B cell (primary cell): Measurements from ENCODE around the gene IL22RA1. TPM values are rescaled to one million over a fixed set of nuclear protein-coding genes. Genes with fewer than 3 reads are reported as not detected.

Experiments used
- ATAC-seq: fragments of 200-7000 bp; cut with Tn5 transposase; one replicate; pipeline ENCODE4 v1.10.0; 2021; ENCODE audit warnings: low read depth, mild to moderate bottlenecking, moderate number of reproducible peaks, moderate library complexity
- CTCF ChIA-PET: fragments of 350-600 bp; sonication (Branson Sonifier 250); formaldehyde crosslinking; loops from one replicate; lab custom pipeline; 2021; ENCODE audit warnings: antibody characterized with exemption, inconsistent platforms; lab: Charles Lee
- POLR2A ChIA-PET: fragments of 350-600 bp; sonication (Branson Sonifier 250); formaldehyde crosslinking; loops from one replicate; lab custom pipeline; 2021; ENCODE audit warnings: antibody characterized with exemption; lab: Charles Lee
- DNase-seq: peaks from one replicate; pipeline ENCODE4 v3.0.0; 2013
- H2AFZ ChIP-seq: 2 replicates; pipeline ENCODE4 v1.6.1; 2012; ENCODE audit warnings: mild to moderate bottlenecking, low read depth, low read length; ENCODE audit not compliant: insufficient read depth, poor library complexity, severe bottlenecking
- H3K27ac ChIP-seq, 2 donors: 1 replicate in 1 of 2; 2 replicates in 1 of 2; pipeline ENCODE4 v1.5.1; 2012 to 2013; ENCODE audit warnings: low read length in 2 of 2, mild to moderate bottlenecking in 2 of 2, moderate library complexity in 1 of 2
- H3K27me3 ChIP-seq, 4 experiments: fragments of 200-600 bp in 1 of 4; sonication (generic) in 1 of 4; replicated peaks in 1 of 4; 1 replicate in 2 of 4; 2 replicates in 2 of 4; pipeline versions ENCODE4 v1.6.1 to v1.7.0; 2013 to 2016; ENCODE audit warnings: low read length in 3 of 4, mild to moderate bottlenecking in 2 of 4, mixed read lengths in 1 of 4, moderate library complexity in 1 of 4; ENCODE audit not compliant: insufficient read depth in 4 of 4, control insufficient read depth in 3 of 4; ENCODE audit errors: control extremely low read depth in 1 of 4
- H3K36me3 ChIP-seq, 2 experiments: replicated peaks in 1 of 2; 1 replicate in 1 of 2; 2 replicates in 1 of 2; pipeline versions ENCODE4 v1.6.1 to v1.7.1; 2013; ENCODE audit warnings: low read length in 1 of 2; ENCODE audit not compliant: insufficient read depth in 2 of 2, control insufficient read depth in 1 of 2; ENCODE audit errors: control extremely low read depth in 1 of 2, extremely low read depth in 1 of 2
- H3K4me1 ChIP-seq, 2 donors: fragments of 200-600 bp in 1 of 2; sonication (generic) in 1 of 2; 1 replicate in 1 of 2; 2 replicates in 1 of 2; pipeline versions ENCODE4 v1.5.1 to v1.6.1; 2013 to 2017; ENCODE audit warnings: low read length in 2 of 2; ENCODE audit not compliant: control insufficient read depth in 2 of 2, insufficient read depth in 2 of 2
- H3K4me2 ChIP-seq: replicated peaks from 2 replicates; pipeline ENCODE3; 2012; ENCODE audit warnings: mild to moderate bottlenecking, low read depth, low read length; ENCODE audit not compliant: poor library complexity, severe bottlenecking
- H3K4me3 ChIP-seq, 5 experiments: fragments of 200-600 bp in 1 of 5; sonication (generic) in 1 of 5; 1 replicate in 3 of 5; 2 replicates in 2 of 5; pipeline versions ENCODE4 v1.5.1 to v1.7.0; 2011 to 2016; ENCODE audit warnings: low read length in 4 of 5, mild to moderate bottlenecking in 4 of 5, low read depth in 2 of 5, control low read depth in 1 of 5, moderate library complexity in 1 of 5; ENCODE audit not compliant: insufficient read depth in 1 of 5; ENCODE audit errors: control extremely low read depth in 1 of 5, extremely low read depth in 1 of 5
- H3K79me2 ChIP-seq: fragments of 200-600 bp; sonication (generic); one replicate; pipeline ENCODE4 v1.6.0; 2016; ENCODE audit warnings: low read length; ENCODE audit not compliant: control insufficient read depth, insufficient read depth
- H3K9ac ChIP-seq: fragments of 200-600 bp; sonication (generic); 2 replicates; pipeline ENCODE4 v1.6.1; 2017; ENCODE audit warnings: mild to moderate bottlenecking, low read length, moderate library complexity
- H3K9me3 ChIP-seq, 3 donors: one replicate each; pipeline versions ENCODE4 v1.6.1 to v1.7.1; 2013; ENCODE audit warnings: low read length in 2 of 3; ENCODE audit not compliant: control insufficient read depth in 2 of 3, insufficient read depth in 1 of 3; ENCODE audit errors: control extremely low read depth in 1 of 3
- H4K20me1 ChIP-seq: 2 replicates; pipeline ENCODE4 v1.6.0; 2012; ENCODE audit warnings: mild to moderate bottlenecking, low read length; ENCODE audit not compliant: insufficient read depth, control insufficient read depth, poor library complexity, severe bottlenecking
- H3K27ac Mint-ChIP-seq: one replicate; pipeline ENCODE4 v1.8.0; 2021; ENCODE audit warnings: mixed read lengths
- H3K27me3 Mint-ChIP-seq: one replicate; pipeline ENCODE4 v1.8.0; 2021; ENCODE audit warnings: mixed read lengths
- H3K4me1 Mint-ChIP-seq: one replicate; pipeline ENCODE4 v1.8.0; 2021; ENCODE audit warnings: mixed read lengths
- H3K4me3 Mint-ChIP-seq: one replicate; pipeline ENCODE4 v1.8.0; 2021; ENCODE audit warnings: mixed read lengths
- H3K9me3 Mint-ChIP-seq: one replicate; pipeline ENCODE4 v1.8.0; 2022; ENCODE audit warnings: mixed read lengths; ENCODE audit not compliant: insufficient read depth
- EZH2 ChIP-seq: IDR thresholded peaks from 2 replicates; pipeline ENCODE4 v1.6.1; 2012; ENCODE audit warnings: borderline replicate concordance, low read depth, mild to moderate bottlenecking, moderate library complexity, low read length; ENCODE audit not compliant: insufficient read depth, poor library complexity, severe bottlenecking
- WGBS: methylation state at CpG from one replicate; pipeline ENCODE4 v1.1.5; 2013; ENCODE audit warnings: missing lambda C conversion rate; ENCODE audit not compliant: insufficient coverage; 5-methylcytosine and 5-hydroxymethylcytosine counted together
- intact Hi-C: fragments of 100-400 bp; cut with micrococcal nuclease; formaldehyde crosslinking; loops from one replicate; pipeline ENCODE4 v1.10.0; 2022
- polyA plus RNA-seq: library from polyadenylated mRNA; depleted of rRNA; stranded (reverse); fragments of >200 nt; gene quantifications from 2 replicates; pipeline ENCODE4 v1.2.3, GENCODE V29; 2012
- total RNA-seq, 2 donors: library from RNA; stranded (reverse); fragments of 120-200 nt in 1 of 2; gene quantifications; 1 replicate in 1 of 2; 2 replicates in 1 of 2; pipeline versions ENCODE4 v1.2.3 to v1.2.4, GENCODE V29; 2013 to 2022
- TF ChIP-seq, protein P1 (sequence below): fragments of 200-600 bp; IDR thresholded peaks from one replicate; pipeline ENCODE4 v1.8.0; 2022; ENCODE audit warnings: antibody characterized with exemption, mild to moderate bottlenecking

Gene IL22RA1
- total and polyA plus RNA-seq, 2 donors (not counting 1 experiment from before 2014, with no cell fraction given), result 0.10 TPM

DNA sequence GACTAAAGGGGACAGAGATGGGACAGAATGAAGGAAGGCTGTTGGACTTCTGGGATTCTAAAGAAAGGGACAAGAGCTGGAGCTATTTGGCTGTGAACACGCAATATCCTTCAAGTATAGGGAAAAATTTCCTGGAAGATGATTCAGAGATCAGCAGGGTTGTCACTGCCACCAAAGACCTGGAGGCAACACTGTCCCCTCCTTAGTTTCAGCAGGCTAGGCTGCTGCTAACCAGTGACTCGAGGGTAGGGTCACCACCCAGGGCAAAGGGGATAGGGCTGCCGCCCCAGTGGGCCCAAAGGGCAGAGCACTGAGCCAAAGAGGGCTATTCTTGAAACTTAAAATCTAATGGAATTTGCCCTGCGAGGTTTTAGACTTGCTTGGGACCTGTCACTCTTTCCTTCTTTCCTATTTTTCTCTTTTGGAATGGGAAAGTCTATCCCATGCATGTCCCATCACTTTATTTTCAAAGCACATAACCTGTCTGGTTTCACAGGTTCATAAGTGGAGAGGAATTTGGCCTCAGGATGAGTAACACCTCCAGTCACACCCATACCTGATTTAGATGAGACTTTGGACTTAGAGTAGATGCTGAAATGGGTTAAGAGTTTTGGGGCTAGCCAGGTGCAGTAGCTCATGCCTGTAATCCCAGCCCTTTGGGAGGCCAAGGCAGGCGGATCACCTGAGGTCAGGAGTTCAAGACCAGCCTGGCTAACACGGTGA lies 32.3 kb upstream of the IL22RA1 start:
- Histone ChIP-seq H3K27me3 (no peaks in the 10 kb centered on the region), H3K4me2 (no peak overlapping the region), H3K4me3 (no peak overlapping the region), H3K9ac (no peak overlapping the region), H3K9me3 (peaks cover 0 to 5% (median 3%) of the 10 kb centered on the region in 3 donors), H3K27ac (no peak overlapping the region), H4K20me1 (peaks cover 22% of the 10 kb centered on the region), H3K36me3 (peaks cover 0 to 39% of the 10 kb centered on the region in 2 experiments), H2AFZ (no peak overlapping the region), H3K79me2 (peaks cover 83% of the 10 kb centered on the region), H3K4me1 (peaks cover 0 to 5% of the 10 kb centered on the region in 2 donors)
- Mint-ChIP-seq H3K4me3 (no peak overlapping the region), H3K9me3 (no peaks in the 10 kb centered on the region), H3K27ac (no peak overlapping the region), H3K27me3 (no peaks in the 10 kb centered on the region), H3K4me1 (peaks cover 51% of the 10 kb centered on the region)
- CTCF ChIA-PET, result interaction anchor here (0.7 kb wide), 2 partner anchors 24 to 180 kb away, joined by 3 read pairs; no protein-coding TSS in a partner anchor
- DNase-seq (no peak), ATAC-seq (no peak)
- POLR2A ChIA-PET, result no interaction called here
- intact Hi-C loops, result no loop called here
- 100% methylated on average over 3 of the region's 6 CpGs for WGBS
- TF ChIP-seq, protein P1, sequence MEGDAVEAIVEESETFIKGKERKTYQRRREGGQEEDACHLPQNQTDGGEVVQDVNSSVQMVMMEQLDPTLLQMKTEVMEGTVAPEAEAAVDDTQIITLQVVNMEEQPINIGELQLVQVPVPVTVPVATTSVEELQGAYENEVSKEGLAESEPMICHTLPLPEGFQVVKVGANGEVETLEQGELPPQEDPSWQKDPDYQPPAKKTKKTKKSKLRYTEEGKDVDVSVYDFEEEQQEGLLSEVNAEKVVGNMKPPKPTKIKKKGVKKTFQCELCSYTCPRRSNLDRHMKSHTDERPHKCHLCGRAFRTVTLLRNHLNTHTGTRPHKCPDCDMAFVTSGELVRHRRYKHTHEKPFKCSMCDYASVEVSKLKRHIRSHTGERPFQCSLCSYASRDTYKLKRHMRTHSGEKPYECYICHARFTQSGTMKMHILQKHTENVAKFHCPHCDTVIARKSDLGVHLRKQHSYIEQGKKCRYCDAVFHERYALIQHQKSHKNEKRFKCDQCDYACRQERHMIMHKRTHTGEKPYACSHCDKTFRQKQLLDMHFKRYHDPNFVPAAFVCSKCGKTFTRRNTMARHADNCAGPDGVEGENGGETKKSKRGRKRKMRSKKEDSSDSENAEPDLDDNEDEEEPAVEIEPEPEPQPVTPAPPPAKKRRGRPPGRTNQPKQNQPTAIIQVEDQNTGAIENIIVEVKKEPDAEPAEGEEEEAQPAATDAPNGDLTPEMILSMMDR, result no peak
- no peak for TF ChIP-seq EZH2
